ENCODE data around the gene CD244. TPM values are rescaled to one million over a fixed set of nuclear protein-coding genes. Genes with fewer than 3 reads are reported as not detected.

The CD244 gene
- total RNA-seq, result not detected in 2 replicates

GRCh38 chr1:160862203-160863060 lies at the start of gene CD244:
CD244 (minus strand) TSS chr1:160862887; CDS start chr1:160862677, 210 bp downstream.

GRCh38 chr1:160885042-160885441 lies 22.4 kb upstream of the CD244 start, which contains the start of gene ITLN1:
ITLN1 (minus strand) TSS chr1:160885180; CDS start chr1:160884877, 303 bp downstream.

GRCh38 chr1:160795951-160796383 lies 66.7 kb downstream of the CD244 start, which contains the start of gene LY9:
LY9 (plus strand) TSS chr1:160796174; CDS start chr1:160796188, 14 bp downstream.

Other genes with a start within 250 kb of the CD244 start
- not detected in 2 replicates for gene SLAMF1, start 215.8 kb downstream of the CD244 start, total RNA-seq
- not detected in 2 replicates for gene CD48, start 151.1 kb downstream of the CD244 start, total RNA-seq
- gene SLAMF7, start 123.6 kb downstream of the CD244 start, total RNA-seq, result not detected in 2 replicates
- not detected in 2 replicates for gene LY9, start 66.7 kb downstream of the CD244 start, total RNA-seq
- not detected in 2 replicates for gene ITLN1, start 22.3 kb upstream of the CD244 start, total RNA-seq
- gene ITLN2, start 91.9 kb upstream of the CD244 start, total RNA-seq, result 0.27 TPM in 1 of 2 replicates, not detected in the other
- gene F11R, start 158.3 kb upstream of the CD244 start, total RNA-seq, result 110 and 113 TPM in 2 replicates
- 7.4 and 50.5 TPM in 2 replicates for gene TSTD1, start 176.1 kb upstream of the CD244 start, total RNA-seq
- gene USF1, start 183.1 kb upstream of the CD244 start, total RNA-seq, result 53.0 and 54.7 TPM in 2 replicates
- gene ARHGAP30, start 207.0 kb upstream of the CD244 start, total RNA-seq, result not detected in 2 replicates
- gene NECTIN4, start 226.7 kb upstream of the CD244 start, total RNA-seq, result 0.14 and 0.40 TPM in 2 replicates
- gene KLHDC9, start 235.5 kb upstream of the CD244 start, total RNA-seq, result 0.79 and 0.80 TPM in 2 replicates